Gastrocnemius medialis (tissue), 4 donors: Measurements from ENCODE around the gene MRTFA. TPM values are rescaled to one million over a fixed set of nuclear protein-coding genes. Genes with fewer than 3 reads are reported as not detected.

ENCODE experiments used
- ATAC-seq, 2 donors: fragments of 150-250 bp; one replicate each; pipeline ENCODE4 v1.9.1; 2016
- DNase-seq, 2 donors: peaks; one replicate each; pipeline ENCODE4 v3.0.0-alpha.2; 2019
- H3K27ac ChIP-seq, 4 donors: fragments of 200-600 bp; sonication (generic); 1 replicate in 1 of 4; 2 replicates in 3 of 4; pipeline ENCODE4 v1.5.1; 2016 to 2018; ENCODE audit warnings: mild to moderate bottlenecking in 2 of 4, moderate library complexity in 1 of 4
- H3K27me3 ChIP-seq, 3 donors: fragments of 200-600 bp; sonication (generic) in 2 of 3; 1 replicate in 1 of 3; 2 replicates in 2 of 3; pipeline versions ENCODE4 v1.5.1 to v1.6.0; 2016 to 2019; ENCODE audit warnings: mild to moderate bottlenecking in 1 of 3, moderate library complexity in 1 of 3
- H3K36me3 ChIP-seq, 2 donors: fragments of 200-600 bp; sonication (generic) in 1 of 2; one replicate each; pipeline ENCODE4 v1.5.1; 2017 to 2018
- H3K4me1 ChIP-seq, 2 donors: fragments of 200-600 bp; sonication (generic) in 1 of 2; one replicate each; pipeline ENCODE4 v1.5.1; 2016 to 2017; ENCODE audit warnings: mild to moderate bottlenecking in 2 of 2
- H3K4me3 ChIP-seq, 4 donors: fragments of 200-600 bp; sonication (generic) in 3 of 4; 1 replicate in 1 of 4; 2 replicates in 3 of 4; pipeline ENCODE4 v1.5.1; 2016 to 2019; ENCODE audit warnings: mild to moderate bottlenecking in 2 of 4
- H3K9me3 ChIP-seq, 3 donors: fragments of 200-600 bp; sonication (generic) in 2 of 3; 1 replicate in 1 of 3; 2 replicates in 2 of 3; pipeline ENCODE4 v1.5.1; 2016 to 2019
- CTCF ChIP-seq, 5 experiments: fragments of 450-650 bp in 3 of 5; fragments of 200-600 bp in 2 of 5; sonication (generic) in 2 of 5; IDR thresholded peaks in 4 of 5; conservative IDR thresholded peaks in 1 of 5; 1 replicate in 4 of 5; 2 replicates in 1 of 5; pipeline ENCODE4 v1.5.1; 2016 to 2019; ENCODE audit warnings: antibody characterized with exemption in 5 of 5, mild to moderate bottlenecking in 3 of 5, moderate library complexity in 3 of 5
- POLR2A ChIP-seq, 2 donors: fragments of 450-650 bp; IDR thresholded peaks; one replicate each; pipeline ENCODE4 v1.6.1; 2017; ENCODE audit warnings: antibody characterized with exemption in 2 of 2, mild to moderate bottlenecking in 2 of 2, moderate library complexity in 2 of 2
- in situ Hi-C, 4 donors: fragments of 200-750 bp; cut with MboI; loops; one replicate each; pipeline versions ENCODE4 v1.15.0 to v1.8.0; 2017; ENCODE audit warnings: low sequenced_read_pairs in 4 of 4
- intact Hi-C: fragments of 100-400 bp; cut with DNase I; formaldehyde crosslinking; loops from one replicate; pipeline ENCODE4 v1.15.1; 2023; ENCODE audit warnings: low total_unique reads
- total RNA-seq, 4 donors: library from RNA; depleted of rRNA; stranded (reverse); fragments of >200 nt; gene quantifications; one replicate each; pipeline versions ENCODE4 v1.1.0 to v1.2.3, GENCODE V29; 2016

MRTFA gene
- total RNA-seq, 4 donors from 2014 or later = 13.7 to 31.3 (median 22.2) TPM

GRCh38 chr22:40621309-40622151, 15.0 kb downstream of the MRTFA start:
- DNase-seq (no peak), ATAC-seq (no peak)
- intact Hi-C loops (no loop called here), in situ Hi-C loops (no loop called here)
- no peaks in the 10 kb centered on the region for H3K36me3 ChIP-seq
- no peak for TF ChIP-seq POLR2A (IDR thresholded peaks at IDR 0.05)
- TF ChIP-seq CTCF (IDR thresholded peaks at IDR 0.05 in 4 of 5, conservative IDR thresholded peaks at IDR 0.05 in 1 of 5) = no peak
- peaks cover 12 to 13% of the 10 kb centered on the region in 2 donors for H3K4me1 ChIP-seq
- H3K9me3 ChIP-seq = peaks cover 0 to 5% (median 0%) of the 10 kb centered on the region in 3 donors
- no peaks in the 10 kb centered on the region for H3K27me3 ChIP-seq
- no peak overlapping the region for H3K27ac ChIP-seq
- no peak overlapping the region for H3K4me3 ChIP-seq

GRCh38 chr22:40620464-40621046, 16.0 kb downstream of the MRTFA start:
- in situ Hi-C loops = no loop called here
- TF ChIP-seq CTCF (IDR thresholded peaks at IDR 0.05 in 4 of 5, conservative IDR thresholded peaks at IDR 0.05 in 1 of 5) (no peak), POLR2A (IDR thresholded peaks at IDR 0.05) (no peak)
- H3K9me3 ChIP-seq = peaks cover 0 to 5% (median 0%) of the 10 kb centered on the region in 3 donors
- ATAC-seq = no peak
- intact Hi-C loops = no loop called here
- H3K27me3 ChIP-seq = no peaks in the 10 kb centered on the region
- peaks cover 12% of the 10 kb centered on the region in 2 donors for H3K4me1 ChIP-seq
- no peak overlapping the region for H3K27ac ChIP-seq
- H3K36me3 ChIP-seq = no peaks in the 10 kb centered on the region
- no peak for DNase-seq
- no peak overlapping the region for H3K4me3 ChIP-seq

GRCh38 chr22:40618400-40618799, 18.1 kb downstream of the MRTFA start:
- Histone ChIP-seq H3K27ac (no peak overlapping the region), H3K9me3 (peaks cover 0 to 5% (median 0%) of the 10 kb centered on the region in 3 donors), H3K4me1 (peaks cover 0 to 3% of the 10 kb centered on the region in 2 donors), H3K36me3 (no peaks in the 10 kb centered on the region), H3K27me3 (no peaks in the 10 kb centered on the region), H3K4me3 (no peak overlapping the region)
- ATAC-seq (no peak), DNase-seq (no peak)
- intact Hi-C loops = no loop called here
- in situ Hi-C loops = no loop called here
- TF ChIP-seq CTCF (IDR thresholded peaks at IDR 0.05 in 4 of 5, conservative IDR thresholded peaks at IDR 0.05 in 1 of 5) (no peak), POLR2A (IDR thresholded peaks at IDR 0.05) (no peak)

GRCh38 chr22:40616578-40616977, 19.9 kb downstream of the MRTFA start:
- Histone ChIP-seq H3K9me3 (peaks cover 0 to 5% (median 0%) of the 10 kb centered on the region in 3 donors), H3K27me3 (no peaks in the 10 kb centered on the region), H3K4me3 (no peak overlapping the region), H3K27ac (no peak overlapping the region), H3K4me1 (peaks cover 5 to 15% of the 10 kb centered on the region in 2 donors), H3K36me3 (no peaks in the 10 kb centered on the region)
- DNase-seq (no peak), ATAC-seq (no peak)
- no peak for TF ChIP-seq POLR2A (IDR thresholded peaks at IDR 0.05)
- intact Hi-C loops = no loop called here
- in situ Hi-C loops = no loop called here

GRCh38 chr22:40613067-40613466, 23.5 kb downstream of the MRTFA start:
- no peaks in the 10 kb centered on the region for H3K9me3 ChIP-seq
- DNase-seq (no peak), ATAC-seq (no peak)
- in situ Hi-C loops (no loop called here), intact Hi-C loops (no loop called here)
- H3K27me3 ChIP-seq = no peaks in the 10 kb centered on the region
- H3K27ac ChIP-seq = peak overlapping the region in 1 of 4 donors; percentile 8
- no peak overlapping the region for H3K4me3 ChIP-seq
- H3K4me1 ChIP-seq = peaks cover 22 to 31% of the 10 kb centered on the region in 2 donors
- TF ChIP-seq POLR2A (IDR thresholded peaks at IDR 0.05) = no peak
- TF ChIP-seq CTCF (IDR thresholded peaks at IDR 0.05 in 4 of 5, conservative IDR thresholded peaks at IDR 0.05 in 1 of 5) = no peak
- no peaks in the 10 kb centered on the region for H3K36me3 ChIP-seq
